Left ventricle myocardium superior (tissue), 1 donor: ENCODE measurements around the gene FLVCR1. TPM values are rescaled to one million over a fixed set of nuclear protein-coding genes. Genes with fewer than 3 reads are reported as not detected.
A peak's percentile ranks its signal among the peaks of the same experiment; 100 is the strongest.
"Not testable (repeated sequence)": the region's sequence is repeated elsewhere in the genome, so short reads cannot be mapped to it uniquely, and the experiment has no call there.

Source experiments
- ATAC-seq: fragments of 200-7000 bp; cut with Tn5 transposase; one replicate; pipeline ENCODE4 v1.9.1; 2020; ENCODE audit warnings: mild to moderate bottlenecking, moderate library complexity
- DNase-seq: peaks from one replicate; pipeline ENCODE4 v3.0.0-alpha.2; 2020
- intact Hi-C: fragments of 100-400 bp; cut with micrococcal nuclease; formaldehyde crosslinking; loops from one replicate; pipeline ENCODE4 v1.11.0; 2022
- long read RNA-seq: library from polyadenylated mRNA; unstranded; transcript quantifications from one replicate; pipeline ENCODE4 v2.0.0, GENCODE V29; 2021
- total RNA-seq: library from RNA; stranded (reverse); fragmentation: NEBNext Ultra II Directional; extraction: Animal tissue kit (Norgen Biotek cat#: 25700); gene quantifications from one replicate; pipeline ENCODE4 v1.2.1, GENCODE V29; 2021
- donor health status: DM: no; HTN: yes; CAD: no; lungs with severe emphysema.

FLVCR1 gene
- total RNA-seq, result 2.0 TPM
- long read RNA-seq, result 0 reads

DNA sequence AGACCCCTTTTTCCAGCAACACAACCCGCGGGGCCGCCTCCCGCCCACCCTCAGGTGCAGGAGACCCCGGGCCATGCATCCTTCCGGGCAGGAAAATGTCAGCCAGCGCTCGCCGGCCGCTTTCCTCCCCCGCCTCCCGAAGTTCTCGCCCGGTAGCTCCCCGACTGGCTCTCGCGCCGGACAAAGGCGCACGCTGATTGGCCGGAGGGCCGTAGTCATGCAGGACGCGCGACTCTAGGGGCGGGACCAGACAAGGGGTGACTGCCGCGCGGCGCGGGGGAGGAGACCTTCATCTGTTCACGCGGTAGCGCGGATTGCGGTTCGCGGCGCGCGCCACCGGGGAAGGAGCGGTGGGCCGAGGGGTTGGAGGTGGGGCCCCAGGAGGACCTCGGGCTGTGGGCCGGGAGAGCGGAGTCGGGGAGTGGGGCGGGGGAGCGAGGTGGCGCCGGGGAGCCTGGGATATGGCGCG is at the start of gene FLVCR1:
TSS of gene FLVCR1 (plus strand) at position 284 of the 469 bp plus-strand sequence. CDS start at position 462, 178 bp downstream.
- DNase-seq, result peak; percentile 98
- intact Hi-C loops, result no loop called here

DNA sequence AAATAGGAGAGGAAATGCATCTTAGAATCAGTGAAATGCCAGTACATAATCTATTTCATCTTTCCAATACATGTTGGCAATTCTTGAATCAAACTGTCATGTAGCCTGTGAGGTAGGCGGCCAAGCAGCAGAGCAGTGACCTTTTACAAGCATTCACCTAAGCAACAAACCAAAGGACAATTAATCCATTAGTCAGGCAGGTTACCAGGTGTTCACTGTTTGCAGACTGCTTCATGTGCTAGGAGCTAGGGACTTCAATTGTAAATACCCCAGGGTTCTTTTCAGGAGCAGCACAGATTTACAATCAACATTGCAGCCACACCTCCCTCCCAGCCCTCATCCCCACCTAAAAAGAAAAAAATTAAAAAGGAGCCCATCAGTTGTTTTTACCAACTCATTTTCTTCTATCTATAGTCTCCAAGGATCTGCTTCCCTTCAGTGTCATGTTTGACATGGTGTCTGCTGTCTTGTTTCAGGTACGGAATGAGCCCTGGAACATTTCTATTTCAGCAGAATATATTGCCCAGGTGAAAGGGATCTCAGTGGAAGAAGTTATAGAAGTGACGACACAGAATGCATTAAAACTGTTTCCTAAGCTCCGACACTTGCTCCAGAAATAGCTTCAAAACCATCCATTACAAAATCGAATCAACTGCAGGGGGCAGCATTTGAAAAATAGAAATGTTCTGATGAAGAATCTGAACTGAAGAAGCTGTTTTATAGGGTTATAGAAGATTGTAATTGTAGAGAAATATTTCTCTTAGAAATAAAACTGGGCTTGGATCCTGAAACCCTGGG is 43.3 kb upstream of the FLVCR1 start:
- no peak for DNase-seq
- ATAC-seq, result no peak
- intact Hi-C loops, result loop anchor here (5.0 kb wide), 1 partner anchor 183 kb away; no protein-coding TSS in a partner anchor

More for the DNA sequence above, at the start of gene FLVCR1:
- peak; percentile 100 for ATAC-seq

GRCh38 chr1:212816567-212817278 is 41.4 kb upstream of the FLVCR1 start:
- DNase-seq, result no peak
- intact Hi-C loops, result loop anchor here (5.0 kb wide), 1 partner anchor 181 kb away; no protein-coding TSS in a partner anchor
- no peak for ATAC-seq

- intact Hi-C loops, result loop anchor here (5.0 kb wide), 1 partner anchor 178 kb away; no protein-coding TSS in a partner anchor
- DNase-seq (no peak), ATAC-seq (no peak)
These were observed 38.3 kb upstream of the FLVCR1 start for GRCh38 chr1:212819726-212820125.

DNA sequence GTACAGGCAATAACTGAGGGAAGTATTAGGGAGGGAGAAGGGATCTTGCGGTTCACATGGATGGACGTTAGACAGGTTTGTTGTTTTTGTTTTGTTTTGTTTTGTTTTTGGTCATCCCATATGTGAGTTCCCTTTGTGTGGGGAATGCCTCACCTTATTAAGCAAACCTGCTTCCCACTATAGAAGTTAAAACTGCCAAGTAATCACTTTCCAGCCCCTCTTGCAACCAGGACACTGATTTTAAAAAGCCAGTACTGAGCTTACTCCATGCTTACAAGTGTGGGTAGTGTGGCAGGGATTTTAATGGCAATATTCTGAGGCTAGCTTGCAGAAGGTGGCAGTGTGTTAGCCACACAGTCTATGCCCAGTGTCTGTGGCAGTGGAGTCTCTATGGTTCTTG is 37.1 kb upstream of the FLVCR1 start:
- DNase-seq (no peak), ATAC-seq (no peak)
- intact Hi-C loops, result no loop called here

DNA sequence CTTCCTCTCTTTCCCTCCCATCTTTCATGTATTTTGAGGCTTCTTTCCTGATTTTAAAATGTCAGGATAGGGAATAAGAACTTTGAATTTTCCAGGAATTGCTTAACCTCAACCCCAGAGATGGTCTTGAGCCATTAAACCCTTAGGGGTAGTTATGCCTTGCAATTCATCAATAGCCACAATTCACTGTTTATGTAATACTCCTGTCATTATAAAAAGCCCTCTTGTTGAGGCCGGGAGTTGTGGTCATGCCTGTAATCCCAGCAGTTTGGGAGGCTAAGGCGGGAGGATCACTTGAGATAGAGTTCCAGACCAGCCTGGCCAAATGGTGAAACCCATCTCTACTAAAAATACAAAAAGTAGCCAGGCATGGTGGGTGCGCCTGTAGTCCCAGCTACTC is 35.1 kb upstream of the FLVCR1 start:
- DNase-seq (no peak), ATAC-seq (no peak)
- intact Hi-C loops, result no loop called here

DNA sequence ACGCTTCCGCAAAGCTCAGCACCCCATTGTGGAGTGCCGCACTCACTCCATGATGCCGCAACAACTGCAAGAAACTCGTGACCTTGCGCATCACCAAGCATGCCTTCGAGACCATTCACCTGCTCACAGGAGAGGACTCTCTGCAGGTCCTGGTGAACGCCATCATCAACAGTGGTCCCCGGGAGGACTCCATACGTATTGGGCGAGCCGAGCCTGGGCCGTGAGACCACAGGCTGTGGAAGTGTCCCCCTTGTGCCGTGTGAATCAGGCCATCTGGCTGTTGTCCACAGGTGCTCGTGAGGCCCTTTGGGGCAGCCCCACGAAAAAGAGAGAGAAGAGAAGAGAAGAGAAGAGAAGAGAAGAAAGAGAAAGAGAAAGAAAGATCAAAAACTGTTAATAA is 33.9 kb upstream of the FLVCR1 start:
- DNase-seq (no peak), ATAC-seq (no peak)
- intact Hi-C loops, result no loop called here

DNA sequence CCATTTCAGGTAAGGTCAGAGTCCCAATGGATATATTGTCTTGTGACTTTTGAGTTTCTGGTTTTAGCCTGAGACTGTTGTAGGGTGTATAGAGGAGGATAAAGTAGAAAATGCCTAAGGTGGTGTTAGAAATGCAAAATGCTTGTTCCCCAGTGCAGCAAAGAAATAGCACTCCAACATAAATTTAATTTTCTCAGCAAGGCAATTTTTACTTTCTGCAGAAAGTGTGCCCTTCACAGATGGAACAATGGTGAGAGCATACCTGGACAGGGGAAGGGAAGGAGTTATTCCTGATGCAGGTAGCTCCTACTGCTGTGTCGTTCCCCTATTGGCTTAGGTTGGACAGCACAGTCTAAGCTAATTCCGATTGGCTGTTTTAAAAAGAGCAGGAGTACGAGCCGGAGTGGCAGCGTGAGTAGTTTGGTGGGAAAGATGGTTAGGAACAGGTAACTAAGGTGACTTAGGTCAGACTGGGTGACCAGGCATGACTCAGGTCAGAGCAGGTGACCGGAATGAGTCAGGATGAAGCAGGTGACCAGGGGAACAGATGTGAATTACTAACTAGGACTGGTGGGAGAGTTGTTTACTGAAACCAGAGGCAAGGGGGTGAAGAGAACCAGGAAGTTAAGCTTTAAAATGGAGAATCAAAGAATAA is 32.1 kb upstream of the FLVCR1 start:
- no peak for DNase-seq
- intact Hi-C loops, result no loop called here
- ATAC-seq, result no peak

DNA sequence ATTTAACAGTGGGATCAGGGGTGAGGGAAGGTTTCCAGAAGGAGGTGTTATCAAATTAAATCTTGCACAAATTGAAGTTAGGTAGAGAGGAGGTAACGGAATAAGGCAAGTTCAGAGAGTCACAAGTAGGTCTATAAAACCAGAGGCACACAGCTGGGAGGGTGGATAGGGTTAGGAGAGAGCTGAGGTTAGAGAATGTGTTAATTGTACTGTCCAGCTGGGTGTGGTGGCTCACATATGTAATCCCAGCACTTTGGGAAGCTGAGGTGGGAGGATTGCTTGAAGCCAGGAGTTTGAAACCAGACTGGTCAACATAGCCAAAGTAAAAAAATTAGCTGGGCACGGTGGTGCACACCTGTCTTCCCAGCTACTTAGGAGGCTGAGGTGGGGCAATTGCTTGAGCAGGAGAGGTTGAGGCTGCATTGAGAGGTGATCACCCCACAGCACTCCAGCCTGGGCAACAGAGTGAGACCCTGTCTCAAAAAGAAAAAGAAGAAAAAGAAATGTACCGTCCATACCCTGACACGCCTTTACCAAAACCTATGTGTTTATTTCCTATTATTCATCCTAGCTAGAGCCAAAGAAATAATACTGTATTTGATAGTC is 30.8 kb upstream of the FLVCR1 start:
- ATAC-seq, result no peak
- intact Hi-C loops, result no loop called here

GRCh38 chr1:212827831-212828278 is 30.2 kb upstream of the FLVCR1 start:
- no peak for ATAC-seq
- no peak for DNase-seq
- intact Hi-C loops, result no loop called here

More for the DNA sequence above, 30.8 kb upstream of the FLVCR1 start:
- no peak for DNase-seq

- ATAC-seq, result no peak
- intact Hi-C loops, result no loop called here
- no peak for DNase-seq
These were observed 29.7 kb upstream of the FLVCR1 start for GRCh38 chr1:212828395-212828794.

GRCh38 chr1:212833211-212834207 is 24.6 kb upstream of the FLVCR1 start:
- intact Hi-C loops, ATAC-seq, DNase-seq: not testable (repeated sequence)

DNA sequence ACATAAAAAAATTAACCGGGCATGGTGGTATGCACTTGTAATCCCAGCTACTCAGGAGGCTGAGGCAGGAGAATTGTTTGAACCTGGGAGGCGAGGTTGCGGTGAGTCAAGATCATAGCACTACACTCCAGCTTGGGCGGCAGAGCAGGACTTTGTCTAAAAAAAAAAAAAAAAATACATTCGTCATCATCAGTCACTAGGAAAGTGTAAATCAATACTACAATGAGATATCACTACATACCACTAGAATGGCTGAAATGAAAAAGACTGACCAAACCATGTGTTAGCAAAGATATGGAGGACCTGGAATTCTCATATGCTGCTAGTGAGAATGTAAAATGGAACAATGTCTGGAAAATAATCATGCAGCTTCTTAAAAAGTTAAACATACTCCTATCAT is 19.9 kb upstream of the FLVCR1 start:
- intact Hi-C loops, result no loop called here
- DNase-seq (no peak), ATAC-seq (no peak)

- intact Hi-C loops, result not testable (repeated sequence)
These were observed 13.6 kb upstream of the FLVCR1 start for GRCh38 chr1:212844521-212844920.

DNA sequence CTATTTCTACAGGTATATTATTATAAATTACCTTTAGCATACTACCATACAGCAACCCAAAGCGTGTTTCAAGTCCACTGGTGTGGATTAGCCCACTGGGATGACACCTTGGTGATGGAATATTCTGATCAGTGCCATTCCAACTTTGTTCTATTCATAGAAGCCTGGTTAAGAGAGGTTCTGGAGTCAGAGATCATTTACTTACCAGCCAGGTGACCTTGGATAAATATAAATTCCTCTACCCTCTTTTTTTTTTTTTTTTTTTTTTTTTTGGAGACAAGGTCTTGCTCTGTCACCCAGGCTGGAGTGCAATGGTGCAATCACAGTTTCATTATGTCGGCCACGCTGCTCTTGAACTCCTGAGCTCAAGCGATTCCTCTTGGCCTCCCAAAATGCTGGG is 10.5 kb upstream of the FLVCR1 start, which contains the start of gene SPATA45:
TSS of gene SPATA45 (minus strand) at position 101 of the 400 bp plus-strand sequence. CDS start 11,500 bp downstream, outside the sequence.
- intact Hi-C loops, result no loop called here
- no peak for DNase-seq
- no peak for ATAC-seq

More at GRCh38 chr1:212844521-212844920, 13.6 kb upstream of the FLVCR1 start:
- not testable (repeated sequence) for ATAC-seq, DNase-seq

DNA sequence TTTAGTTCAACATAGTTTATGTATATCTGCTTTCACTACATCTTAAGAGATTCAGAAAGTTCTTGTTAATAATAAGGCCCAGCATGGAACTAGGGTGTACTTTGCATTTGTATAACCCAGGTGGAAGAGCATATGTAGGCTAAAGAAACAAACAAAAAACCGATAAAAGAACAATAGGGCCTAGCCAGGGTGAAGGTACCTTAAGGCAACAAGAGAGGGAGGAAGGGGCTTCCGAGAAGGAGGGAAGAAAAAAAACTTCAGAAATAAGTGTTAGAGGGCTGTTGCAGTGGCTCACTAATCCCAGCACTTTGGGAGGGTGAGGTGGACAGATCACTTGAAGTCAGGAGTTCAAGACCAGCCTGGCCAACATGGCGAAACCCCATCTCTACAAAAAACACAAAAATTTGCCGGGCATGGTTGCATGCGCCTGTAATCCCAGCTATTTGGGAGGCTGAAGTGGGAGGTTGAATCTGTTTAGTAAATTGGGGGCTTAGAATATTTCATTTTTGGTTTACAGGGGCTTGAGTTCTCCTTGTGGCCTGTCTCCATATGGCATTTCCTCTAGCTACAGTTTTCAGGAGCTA is 5.9 kb upstream of the FLVCR1 start:
- intact Hi-C loops, result no loop called here
- DNase-seq (no peak), ATAC-seq (no peak)

DNA sequence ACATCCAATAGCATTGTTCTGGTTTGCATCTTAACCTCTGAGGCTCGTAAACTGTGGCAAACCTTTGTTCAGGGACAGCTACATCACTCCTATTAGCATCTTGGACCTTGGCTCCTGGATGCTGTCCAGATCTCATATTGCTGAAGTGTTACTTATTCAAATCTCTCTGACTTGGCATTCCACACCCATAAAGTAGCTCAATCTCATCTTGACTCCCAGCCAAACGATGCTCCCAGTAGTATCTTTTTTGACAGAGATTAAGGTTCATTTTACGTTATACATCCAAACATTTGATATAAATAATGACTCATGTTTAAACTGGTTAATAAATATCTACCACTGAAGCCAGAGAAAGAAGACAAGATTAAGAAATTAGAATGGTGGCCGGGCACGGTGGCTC is 4.4 kb upstream of the FLVCR1 start:
- no peak for DNase-seq
- ATAC-seq, result no peak
- intact Hi-C loops, result no loop called here
